ENCODE results near the gene SRD5A1. TPM values are rescaled to one million over a fixed set of nuclear protein-coding genes. Genes with fewer than 3 reads are reported as not detected.
A peak's percentile ranks its signal among the peaks of the same experiment; 100 is the strongest.

The SRD5A1 gene
- total RNA-seq, 1 experiment from 2014 or later, result 29.9 TPM

GRCh38 chr5:6596388-6596787 lies 36.9 kb upstream of the SRD5A1 start:
- Mint-ChIP-seq H3K36me3 (ENCODE audit: insufficient read depth in 1 of 3, low read depth in 3 of 3) (peaks cover 18 to 50% (median 47%) of the 10 kb centered on the region in 3 experiments; a peak in 6 of 7 replicates), H3K9me3 (no peaks in the 10 kb centered on the region)

More at GRCh38 chr5:6596388-6596787, 36.9 kb upstream of the SRD5A1 start:
- H4K5ac ChIP-seq (ENCODE audit: insufficient read length, low read depth, low read length), result no peak overlapping the region
- H2BK15ac ChIP-seq (ENCODE audit: low read depth, low read length), result no peak overlapping the region
- 0 out of 7 replicates have a peak overlapping the region, but pooled peaks of 1 of the 3 experiments have one; percentile 39 for H3K27ac Mint-ChIP-seq
- H2BK20ac ChIP-seq (ENCODE audit: low read depth, low read length, poor library complexity, severe bottlenecking), result no peak overlapping the region
- no peak overlapping the region for H3K9ac ChIP-seq (ENCODE audit: extremely low read depth, insufficient read length, low read length)
- H3K27me3 ChIP-seq (ENCODE audit: insufficient read depth, low read length), result no peaks in the 10 kb centered on the region
- no peak for TF ChIP-seq CTCF (conservative IDR thresholded peaks at IDR 0.05)
- H4K91ac ChIP-seq (ENCODE audit: insufficient read length, low read depth, low read length), result no peak overlapping the region
- no peaks in the 10 kb centered on the region for H4K20me1 ChIP-seq (ENCODE audit: control insufficient read depth, insufficient read depth, insufficient read length)
- no peaks in the 10 kb centered on the region for H3K27me3 Mint-ChIP-seq (ENCODE audit: low read depth)
- H2AK5ac ChIP-seq (ENCODE audit: insufficient read length, low read length), result no peak overlapping the region
- H3K4me3 Mint-ChIP-seq, result no peak overlapping the region
- DNase-seq, result no peak
- H2BK5ac ChIP-seq (ENCODE audit: insufficient read length, low read length), result no peak overlapping the region
- no peaks in the 10 kb centered on the region for H3K79me1 ChIP-seq (ENCODE audit: insufficient read depth, low read depth, low read length, poor library complexity, severe bottlenecking)
- H4K8ac ChIP-seq (replicated peaks; ENCODE audit: insufficient read length, low read depth, low read length), result no peak overlapping the region
- no peak overlapping the region for H2AFZ ChIP-seq (ENCODE audit: low read length)
- WGBS (ENCODE audit: extremely low coverage, insufficient read length, low lambda C conversion rate), result no CpG with 5 or more reads among the region's 5 CpGs
- no peak overlapping the region for H3K27ac ChIP-seq (ENCODE audit: insufficient read length, low read depth, low read length)
- H3K4ac ChIP-seq (ENCODE audit: low read depth, low read length), result no peak overlapping the region
- no peak overlapping the region for H3K23ac ChIP-seq (ENCODE audit: insufficient read length, low read depth, low read length)
- no peaks in the 10 kb centered on the region for H3K79me2 ChIP-seq (ENCODE audit: insufficient read depth, low read length)
- no peaks in the 10 kb centered on the region for H3K23me2 ChIP-seq (ENCODE audit: insufficient read length, low read depth, low read length, poor library complexity, severe bottlenecking)
- 0 out of 4 replicates have a peak, but pooled peaks cover 0 to 2% of the 10 kb centered on the region in 2 experiments for H3K4me1 Mint-ChIP-seq
- no peak overlapping the region for H2BK120ac ChIP-seq (ENCODE audit: low read depth, low read length, poor library complexity, severe bottlenecking)
- H3K9me3 ChIP-seq (ENCODE audit: control insufficient read depth, low read depth, low read length), result no peaks in the 10 kb centered on the region
- H3K18ac ChIP-seq (ENCODE audit: insufficient read length, low read depth, low read length), result no peak overlapping the region
- H3K14ac ChIP-seq (ENCODE audit: insufficient read depth, low read length), result no peak overlapping the region
- no peak overlapping the region for H3K4me2 ChIP-seq (ENCODE audit: insufficient read depth, insufficient read length, low read length)
- H3K56ac ChIP-seq (ENCODE audit: insufficient read length, low read depth, low read length), result no peak overlapping the region
- H3K4me1 ChIP-seq (ENCODE audit: insufficient read depth, low read length), result no peaks in the 10 kb centered on the region
- H3T11ph ChIP-seq (ENCODE audit: low read length), result no peak overlapping the region
- no peak overlapping the region for H2BK12ac ChIP-seq (ENCODE audit: insufficient read length, low read depth, low read length)

Data from H9 (cell line).